GM12864 (cell line): ENCODE measurements around the gene CCDC191.
A peak's percentile ranks its signal among the peaks of the same experiment; 100 is the strongest.

Experiments
- DNase-seq: peaks from one replicate; pipeline ENCODE4 v3.0.0-alpha.2; 2011; ENCODE audit warnings: low read depth
- H3K4me3 ChIP-seq: 2 replicates; pipeline ENCODE4 v1.5.1; 2011; ENCODE audit warnings: mild to moderate bottlenecking, low read depth, low read length, control low read depth
- CTCF ChIP-seq: IDR thresholded peaks from 2 replicates; pipeline ENCODE4 v1.5.1; 2011; ENCODE audit warnings: low read depth, mild to moderate bottlenecking, moderate library complexity, low read length, control low read depth, inconsistent platforms; ENCODE audit errors: missing control alignments

Gene CCDC191

DNA sequence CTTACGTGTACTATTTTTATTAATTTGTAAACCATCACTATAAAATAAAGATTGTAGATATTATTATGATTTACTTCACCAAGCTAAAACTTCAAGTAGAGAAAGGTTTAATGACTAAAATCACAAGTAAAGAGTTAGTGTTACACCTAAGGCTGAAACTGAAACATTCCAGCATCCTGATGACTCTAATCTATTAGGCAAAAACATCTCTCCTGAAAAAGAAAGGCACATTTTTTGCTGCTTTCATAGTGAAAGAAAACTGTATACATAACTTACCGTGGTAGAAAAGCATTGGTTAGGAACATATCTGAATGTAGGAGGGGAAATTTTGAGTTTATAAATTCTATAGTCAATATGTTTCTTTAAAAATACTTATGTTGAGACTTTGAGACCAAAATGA is 35.4 kb downstream of the CCDC191 start:
- DNase-seq, result no peak
- H3K4me3 ChIP-seq, result no peak overlapping the region
- no peak for TF ChIP-seq CTCF

- DNase-seq, result no peak
- TF ChIP-seq CTCF, result no peak
- no peak overlapping the region for H3K4me3 ChIP-seq
Measured at GRCh38 chr3:114019486-114019885, 36.8 kb downstream of the CCDC191 start.

GRCh38 chr3:114014211-114014610 is 42.1 kb downstream of the CCDC191 start:
- no peak overlapping the region for H3K4me3 ChIP-seq
- no peak for DNase-seq
- TF ChIP-seq CTCF, result no peak

GRCh38 chr3:114011059-114011797 is 45.1 kb downstream of the CCDC191 start:
- H3K4me3 ChIP-seq, result no peak overlapping the region
- TF ChIP-seq CTCF, result no peak
- no peak for DNase-seq

GRCh38 chr3:114005481-114005880 is 50.8 kb downstream of the CCDC191 start:
- peak; percentile 41 for DNase-seq
- TF ChIP-seq CTCF, result peak; percentile 20
- no peak overlapping the region for H3K4me3 ChIP-seq

- TF ChIP-seq CTCF, result no peak
- no peak overlapping the region for H3K4me3 ChIP-seq
- DNase-seq, result no peak
Measured at GRCh38 chr3:113985541-113985940, 70.8 kb downstream of the CCDC191 start.

DNA sequence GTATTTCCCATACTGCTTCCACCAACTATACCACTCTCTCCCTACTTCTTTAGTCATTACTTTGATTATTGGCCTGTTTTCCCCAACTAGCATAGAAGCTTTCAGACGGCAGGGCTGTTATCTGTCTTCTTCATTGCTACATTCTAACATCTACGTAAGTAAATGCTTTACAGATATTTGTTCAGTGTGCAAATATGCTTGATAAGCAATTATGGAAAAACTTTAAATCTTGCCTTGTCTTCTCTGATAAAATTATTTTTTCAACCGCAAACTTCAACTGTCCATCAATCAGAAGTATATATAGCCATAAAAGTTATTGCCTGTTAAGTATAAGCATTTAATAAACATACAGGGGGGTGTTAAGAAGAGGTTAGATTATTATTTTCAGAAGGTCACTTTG is 72.8 kb downstream of the CCDC191 start:
- DNase-seq, result no peak
- TF ChIP-seq CTCF, result no peak
- no peak overlapping the region for H3K4me3 ChIP-seq
